Measurements from ENCODE around the gene HS3ST5. TPM values are rescaled to one million over a fixed set of nuclear protein-coding genes. Genes with fewer than 3 reads are reported as not detected.

The HS3ST5 gene
- total RNA-seq, 1 experiment from 2014 or later: not detected

DNA sequence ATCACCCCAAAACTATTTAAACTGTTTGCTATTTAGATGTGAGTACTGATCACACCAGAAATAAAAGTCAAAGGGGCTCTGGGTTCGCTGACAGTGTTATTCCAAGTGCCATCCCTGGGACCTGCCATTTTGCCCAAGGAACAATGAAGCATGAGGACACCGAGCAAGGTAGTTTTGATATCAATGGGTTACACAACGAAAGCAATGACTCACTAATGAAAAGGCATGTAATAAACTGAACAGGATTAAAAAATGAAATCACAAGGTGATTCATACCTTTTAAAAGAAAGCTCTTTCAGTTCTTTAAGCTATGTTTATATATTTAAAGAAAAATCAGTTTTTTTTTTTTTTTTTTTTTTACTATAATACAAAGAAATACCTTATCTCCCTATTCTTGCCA, 102.0 kb downstream of the HS3ST5 start (continued):
- TF ChIP-seq, protein P1, sequence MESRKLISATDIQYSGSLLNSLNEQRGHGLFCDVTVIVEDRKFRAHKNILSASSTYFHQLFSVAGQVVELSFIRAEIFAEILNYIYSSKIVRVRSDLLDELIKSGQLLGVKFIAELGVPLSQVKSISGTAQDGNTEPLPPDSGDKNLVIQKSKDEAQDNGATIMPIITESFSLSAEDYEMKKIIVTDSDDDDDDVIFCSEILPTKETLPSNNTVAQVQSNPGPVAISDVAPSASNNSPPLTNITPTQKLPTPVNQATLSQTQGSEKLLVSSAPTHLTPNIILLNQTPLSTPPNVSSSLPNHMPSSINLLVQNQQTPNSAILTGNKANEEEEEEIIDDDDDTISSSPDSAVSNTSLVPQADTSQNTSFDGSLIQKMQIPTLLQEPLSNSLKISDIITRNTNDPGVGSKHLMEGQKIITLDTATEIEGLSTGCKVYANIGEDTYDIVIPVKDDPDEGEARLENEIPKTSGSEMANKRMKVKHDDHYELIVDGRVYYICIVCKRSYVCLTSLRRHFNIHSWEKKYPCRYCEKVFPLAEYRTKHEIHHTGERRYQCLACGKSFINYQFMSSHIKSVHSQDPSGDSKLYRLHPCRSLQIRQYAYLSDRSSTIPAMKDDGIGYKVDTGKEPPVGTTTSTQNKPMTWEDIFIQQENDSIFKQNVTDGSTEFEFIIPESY (IDR thresholded peaks at IDR 0.05; ENCODE audit: extremely low read depth, insufficient replicate concordance, low read length): no peak
- no peak for TF ChIP-seq CBX3 (IDR thresholded peaks at IDR 0.05; ENCODE audit: low read depth)

DNA sequence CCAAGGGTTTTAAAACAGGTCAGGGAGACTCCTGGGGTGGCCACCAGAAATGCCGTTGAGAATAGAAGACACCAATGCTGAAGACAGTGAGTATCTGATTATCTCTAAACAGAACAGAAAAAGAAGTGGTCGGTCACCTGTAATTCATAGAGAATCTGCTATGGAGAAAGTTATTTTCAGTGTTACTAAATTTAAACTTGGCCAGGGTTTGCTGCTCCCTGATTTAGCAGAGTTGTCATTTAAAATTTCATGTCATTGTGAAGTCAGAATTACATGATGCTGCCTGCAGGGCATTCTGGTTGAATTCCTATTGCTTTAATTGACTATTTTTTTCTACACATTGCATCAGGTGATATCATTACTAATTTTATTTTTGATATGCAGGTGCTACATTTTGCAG, 114.1 kb downstream of the HS3ST5 start:
- H3K4me3 ChIP-seq (replicated peaks in 1 of 2; ENCODE audit: low read depth in 1 of 2, low read length in 2 of 2): no peak overlapping the region
- CTCF ChIA-PET: no interaction called here
- H3K27me3 ChIP-seq (ENCODE audit: insufficient read depth, low read length): peaks cover 26% of the 10 kb centered on the region
- ATAC-seq (no peak), DNase-seq (ENCODE audit: low read depth, low spot score) (no peak)
- no peaks in the 10 kb centered on the region for H3K4me1 ChIP-seq (ENCODE audit: control insufficient read depth in 1 of 2, insufficient read depth in 2 of 2, low read length in 2 of 2)
- intact Hi-C loops (cut with micrococcal nuclease): no loop called here
- TF ChIP-seq SRF (IDR thresholded peaks at IDR 0.05; ENCODE audit: low read depth) (no peak), EZH2 (IDR thresholded peaks at IDR 0.05) (no peak), ZNF274 (IDR thresholded peaks at IDR 0.05; ENCODE audit: low read depth, low read length) (no peak), POLR2A (IDR thresholded peaks at IDR 0.05; ENCODE audit: borderline replicate concordance, extremely low read depth, insufficient read depth, insufficient read length) (no peak), RAD21 (IDR thresholded peaks at IDR 0.05; ENCODE audit: low read depth) (no peak), EZH2phosphoT487 (IDR thresholded peaks at IDR 0.05; ENCODE audit: borderline replicate concordance) (no peak)
- TF ChIP-seq, protein P2, sequence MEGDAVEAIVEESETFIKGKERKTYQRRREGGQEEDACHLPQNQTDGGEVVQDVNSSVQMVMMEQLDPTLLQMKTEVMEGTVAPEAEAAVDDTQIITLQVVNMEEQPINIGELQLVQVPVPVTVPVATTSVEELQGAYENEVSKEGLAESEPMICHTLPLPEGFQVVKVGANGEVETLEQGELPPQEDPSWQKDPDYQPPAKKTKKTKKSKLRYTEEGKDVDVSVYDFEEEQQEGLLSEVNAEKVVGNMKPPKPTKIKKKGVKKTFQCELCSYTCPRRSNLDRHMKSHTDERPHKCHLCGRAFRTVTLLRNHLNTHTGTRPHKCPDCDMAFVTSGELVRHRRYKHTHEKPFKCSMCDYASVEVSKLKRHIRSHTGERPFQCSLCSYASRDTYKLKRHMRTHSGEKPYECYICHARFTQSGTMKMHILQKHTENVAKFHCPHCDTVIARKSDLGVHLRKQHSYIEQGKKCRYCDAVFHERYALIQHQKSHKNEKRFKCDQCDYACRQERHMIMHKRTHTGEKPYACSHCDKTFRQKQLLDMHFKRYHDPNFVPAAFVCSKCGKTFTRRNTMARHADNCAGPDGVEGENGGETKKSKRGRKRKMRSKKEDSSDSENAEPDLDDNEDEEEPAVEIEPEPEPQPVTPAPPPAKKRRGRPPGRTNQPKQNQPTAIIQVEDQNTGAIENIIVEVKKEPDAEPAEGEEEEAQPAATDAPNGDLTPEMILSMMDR (IDR thresholded peaks at IDR 0.05 in 2 of 3, conservative IDR thresholded peaks at IDR 0.05 in 1 of 3; ENCODE audit: borderline replicate concordance in 1 of 3, insufficient read depth in 1 of 3, low read depth in 2 of 3, low read length in 2 of 3): no peak
- TF ChIP-seq, protein P3, sequence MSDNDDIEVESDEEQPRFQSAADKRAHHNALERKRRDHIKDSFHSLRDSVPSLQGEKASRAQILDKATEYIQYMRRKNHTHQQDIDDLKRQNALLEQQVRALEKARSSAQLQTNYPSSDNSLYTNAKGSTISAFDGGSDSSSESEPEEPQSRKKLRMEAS (IDR thresholded peaks at IDR 0.05): no peak
- no peak overlapping the region for H3K4me2 ChIP-seq (ENCODE audit: low read length)
- H3K9ac ChIP-seq (ENCODE audit: low read length): no peak overlapping the region
- POLR2A ChIA-PET: no interaction called here
- no peaks in the 10 kb centered on the region for H3K79me2 ChIP-seq (ENCODE audit: insufficient read depth, low read length)
- no TSS peak for BruUV-seq (replicated peaks)
- H3K9me2 ChIP-seq (ENCODE audit: insufficient read depth): no peaks in the 10 kb centered on the region
- no peaks in the 10 kb centered on the region for H4K20me1 ChIP-seq (ENCODE audit: insufficient read depth)
- H3K27ac ChIP-seq (ENCODE audit: low read depth, low read length): no peak overlapping the region
- H2AFZ ChIP-seq (ENCODE audit: low read depth, low read length, poor library complexity, severe bottlenecking): no peak overlapping the region
- H3K9me3 ChIP-seq (ENCODE audit: control insufficient read depth in 1 of 2, insufficient read depth in 1 of 2, low read depth in 1 of 2, low read length in 2 of 2): peaks cover 0 to 3% of the 10 kb centered on the region in 2 experiments; a peak in 1 of 4 replicates
- H3K36me3 ChIP-seq (ENCODE audit: control insufficient read depth in 1 of 2, insufficient read depth in 2 of 2, low read length in 2 of 2): no peaks in the 10 kb centered on the region
- RAD21 ChIA-PET (ENCODE audit: low non-redundant PET in 1 of 2, low total read pairs in 2 of 2, uncharacterized antibody in 2 of 2, unreplicated experiment in 2 of 2): no interaction called here

All from HCT116 (cell line).